Spleen (tissue), 11 donors: ENCODE measurements around the gene TMEM243. TPM values are rescaled to one million over a fixed set of nuclear protein-coding genes. Genes with fewer than 3 reads are reported as not detected.

Source experiments
- DNase-seq: peaks from one replicate; pipeline ENCODE4 v3.0.0-alpha.2; 2020
- H3K27ac ChIP-seq, 8 donors: fragments of 200-600 bp; sonication (generic) in 7 of 8; 1 replicate in 4 of 8; 2 replicates in 4 of 8; pipeline versions ENCODE4 v1.5.0 to v1.8.0; 2016 to 2021; ENCODE audit warnings: inconsistent platforms in 4 of 8, mild to moderate bottlenecking in 4 of 8, moderate library complexity in 1 of 8
- H3K27me3 ChIP-seq, 7 donors: fragments of 200-600 bp; sonication (generic) in 6 of 7; replicated peaks in 1 of 7; 1 replicate in 4 of 7; 2 replicates in 3 of 7; pipeline versions ENCODE4 v1.5.0 to v1.8.0; 2016 to 2021; ENCODE audit warnings: inconsistent platforms in 3 of 7, mild to moderate bottlenecking in 1 of 7
- H3K36me3 ChIP-seq, 6 donors: fragments of 200-600 bp; sonication (generic) in 5 of 6; 1 replicate in 4 of 6; 2 replicates in 2 of 6; pipeline versions ENCODE4 v1.5.0 to v1.8.0; 2016 to 2021; ENCODE audit warnings: inconsistent platforms in 2 of 6
- H3K4me1 ChIP-seq, 6 donors: fragments of 200-600 bp; sonication (generic) in 5 of 6; 1 replicate in 3 of 6; 2 replicates in 3 of 6; pipeline versions ENCODE4 v1.5.0 to v1.8.0; 2016 to 2021; ENCODE audit warnings: inconsistent platforms in 3 of 6
- H3K4me3 ChIP-seq, 8 donors: fragments of 200-600 bp; sonication (generic) in 7 of 8; 1 replicate in 4 of 8; 2 replicates in 4 of 8; pipeline versions ENCODE4 v1.5.0 to v1.8.0; 2016 to 2021; ENCODE audit warnings: inconsistent platforms in 4 of 8, mild to moderate bottlenecking in 4 of 8, moderate library complexity in 2 of 8
- H3K9me3 ChIP-seq, 8 donors: fragments of 200-600 bp; sonication (generic) in 7 of 8; 1 replicate in 4 of 8; 2 replicates in 4 of 8; pipeline versions ENCODE4 v1.5.0 to v1.8.0; 2016 to 2021; ENCODE audit warnings: inconsistent platforms in 4 of 8
- CTCF ChIP-seq, 11 experiments: fragments of 200-600 bp in 7 of 11; fragments of 450-650 bp in 4 of 11; sonication (generic) in 4 of 11; IDR thresholded peaks in 8 of 11; conservative IDR thresholded peaks in 3 of 11; 1 replicate in 7 of 11; 2 replicates in 4 of 11; pipeline versions ENCODE4 v1.4.0 to v1.8.0; 2016 to 2021; ENCODE audit warnings: antibody characterized with exemption in 11 of 11, inconsistent platforms in 4 of 11, mild to moderate bottlenecking in 1 of 11
- POLR2A ChIP-seq, 3 donors: fragments of 450-650 bp; IDR thresholded peaks; one replicate each; pipeline ENCODE4 v1.5.1; 2017; ENCODE audit warnings: antibody characterized with exemption in 3 of 3, mild to moderate bottlenecking in 1 of 3
- POLR2AphosphoS5 ChIP-seq, 3 donors: sonication (generic); formaldehyde crosslinking; IDR thresholded peaks; one replicate each; pipeline ENCODE4 v1.5.1; 2017; ENCODE audit warnings: antibody characterized with exemption in 3 of 3
- WGBS, 5 donors: extraction: QIAGEN DNeasy Blood & Tissue Kit in 3 of 5; methylation state at CpG; one replicate each; pipeline versions ENCODE4 v1.1.5 to v1.1.7; 2013 to 2018; 5-methylcytosine and 5-hydroxymethylcytosine counted together
- intact Hi-C: fragments of 100-400 bp; cut with DNase I; formaldehyde crosslinking; loops from one replicate; pipeline ENCODE4 v1.15.0; 2023; ENCODE audit warnings: low total_unique reads
- polyA plus RNA-seq, 3 donors: library from polyadenylated mRNA; stranded (reverse); fragments of 200-250 nt; gene quantifications; one replicate each; pipeline ENCODE4 v1.2.1, GENCODE V29; 2013
- total RNA-seq, 7 donors: library from RNA; depleted of rRNA in 3 of 7; stranded (reverse); fragments of >200 nt in 3 of 7; fragmentation: NEBNext Ultra II Directional in 4 of 7; extraction: Animal tissue kit (Norgen Biotek cat#: 25700) in 4 of 7; gene quantifications; one replicate each; pipeline versions ENCODE4 v1.1.0 to v1.2.1, GENCODE V29; 2016 to 2021
- donor health status: healthy with polysubstance abuse.
- donor health status: DM: no; HTN: no; CAD: no; lungs with moderate emphysema.
- donor health status: DM: no; HTN: no; CAD: no.
- donor health status: Bipolar disorder and iron deficiency.
- donor health status: healthy.
- donor health status: DM: no; HTN: no; CAD: no.
- donor health status: DM: yes; HTN: yes; CAD: no.

The TMEM243 gene
- total and polyA plus RNA-seq, 10 donors: 45.4 to 144 (median 86.4) TPM

- 85 to 95% (median 89%) methylated on average over 3 of the region's 3 CpGs for WGBS, 5 donors
- intact Hi-C loops: no loop called here
- no peak overlapping the region for H3K27ac ChIP-seq
- H3K27me3 ChIP-seq: no peaks in the 10 kb centered on the region
- no peak for DNase-seq
- peaks cover 0 to 100% (median 91%) of the 10 kb centered on the region in 6 donors for H3K36me3 ChIP-seq
- no peaks in the 10 kb centered on the region for H3K4me1 ChIP-seq
- no peak overlapping the region for H3K4me3 ChIP-seq
- H3K9me3 ChIP-seq: no peaks in the 10 kb centered on the region
- TF ChIP-seq POLR2AphosphoS5 (IDR thresholded peaks at IDR 0.05) (no peak), CTCF (IDR thresholded peaks at IDR 0.05 in 8 of 11, conservative IDR thresholded peaks at IDR 0.05 in 3 of 11) (no peak), POLR2A (IDR thresholded peaks at IDR 0.05) (no peak)
Observed at GRCh38 chr7:87170828-87171227, 48.7 kb downstream of the TMEM243 start.

GRCh38 chr7:87164433-87164832 lies 55.1 kb downstream of the TMEM243 start:
- Histone ChIP-seq H3K36me3 (peaks cover 0 to 71% (median 55%) of the 10 kb centered on the region in 6 donors), H3K27me3 (no peaks in the 10 kb centered on the region)
- intact Hi-C loops: no loop called here

GRCh38 chr7:87159538-87159937 lies 60.0 kb downstream of the TMEM243 start:
- TF ChIP-seq CTCF (IDR thresholded peaks at IDR 0.05 in 8 of 11, conservative IDR thresholded peaks at IDR 0.05 in 3 of 11) (no peak), POLR2AphosphoS5 (IDR thresholded peaks at IDR 0.05) (no peak), POLR2A (IDR thresholded peaks at IDR 0.05) (no peak)
- no peak overlapping the region for H3K4me3 ChIP-seq
- H3K9me3 ChIP-seq: no peaks in the 10 kb centered on the region
- WGBS, 5 donors: 71 to 84% (median 81%) methylated on average over 2 of the region's 2 CpGs
- peaks cover 26 to 77% (median 43%) of the 10 kb centered on the region in 6 donors for H3K4me1 ChIP-seq
- H3K27ac ChIP-seq: no peak overlapping the region
- DNase-seq: no peak
- H3K27me3 ChIP-seq: no peaks in the 10 kb centered on the region
- intact Hi-C loops: no loop called here
- peaks cover 0 to 22% (median 11%) of the 10 kb centered on the region in 6 donors for H3K36me3 ChIP-seq

More at GRCh38 chr7:87164433-87164832, 55.1 kb downstream of the TMEM243 start:
- TF ChIP-seq POLR2AphosphoS5 (IDR thresholded peaks at IDR 0.05) (no peak), POLR2A (IDR thresholded peaks at IDR 0.05) (no peak), CTCF (IDR thresholded peaks at IDR 0.05 in 8 of 11, conservative IDR thresholded peaks at IDR 0.05 in 3 of 11) (no peak)
- Histone ChIP-seq H3K9me3 (no peaks in the 10 kb centered on the region), H3K4me1 (peaks cover 0 to 28% (median 2%) of the 10 kb centered on the region in 6 donors), H3K4me3 (no peak overlapping the region), H3K27ac (no peak overlapping the region)
- 82 to 93% (median 90%) methylated on average over 2 of the region's 2 CpGs for WGBS, 5 donors
- no peak for DNase-seq

- no peak for DNase-seq
- TF ChIP-seq POLR2AphosphoS5 (IDR thresholded peaks at IDR 0.05) (no peak), CTCF (IDR thresholded peaks at IDR 0.05 in 8 of 11, conservative IDR thresholded peaks at IDR 0.05 in 3 of 11) (no peak), POLR2A (IDR thresholded peaks at IDR 0.05) (no peak)
- 56 to 81% (median 72%) methylated on average over 2 of the region's 2 CpGs for WGBS, 5 donors
- Histone ChIP-seq H3K4me1 (peaks cover 34 to 88% (median 56%) of the 10 kb centered on the region in 6 donors), H3K27ac (no peak overlapping the region), H3K9me3 (no peaks in the 10 kb centered on the region), H3K27me3 (no peaks in the 10 kb centered on the region), H3K36me3 (peaks cover 0 to 6% (median 0%) of the 10 kb centered on the region in 6 donors), H3K4me3 (no peak overlapping the region)
- intact Hi-C loops: no loop called here
Observed at GRCh38 chr7:87156709-87157108, 62.8 kb downstream of the TMEM243 start.
